Ascending aorta (tissue), 2 donors: Measurements from ENCODE around the gene CD99L2. TPM values are rescaled to one million over a fixed set of nuclear protein-coding genes. Genes with fewer than 3 reads are reported as not detected.

Source experiments
- DNase-seq, 2 donors: peaks; one replicate each; pipeline ENCODE4 v3.0.0-alpha.2; 2019; ENCODE audit warnings: low spot score in 2 of 2
- H3K27ac ChIP-seq, 2 donors: fragments of 200-600 bp; sonication (generic); one replicate each; pipeline ENCODE4 v1.5.1; 2016 to 2017; ENCODE audit warnings: mild to moderate bottlenecking in 1 of 2
- H3K27me3 ChIP-seq: fragments of 200-600 bp; sonication (generic); one replicate; pipeline ENCODE4 v1.5.1; 2017
- H3K36me3 ChIP-seq, 2 donors: fragments of 200-600 bp; sonication (generic); one replicate each; pipeline ENCODE4 v1.5.1; 2016
- H3K4me1 ChIP-seq, 2 donors: fragments of 200-600 bp; sonication (generic); one replicate each; pipeline ENCODE4 v1.5.1; 2016 to 2017; ENCODE audit warnings: mild to moderate bottlenecking in 1 of 2
- H3K4me3 ChIP-seq, 2 donors: fragments of 200-600 bp; sonication (generic); one replicate each; pipeline ENCODE4 v1.5.1; 2016 to 2017; ENCODE audit warnings: mild to moderate bottlenecking in 1 of 2
- H3K9me3 ChIP-seq, 2 donors: fragments of 200-600 bp; sonication (generic); one replicate each; pipeline ENCODE4 v1.5.1; 2016
- intact Hi-C: fragments of 100-400 bp; cut with DNase I; formaldehyde crosslinking; loops from one replicate; pipeline ENCODE4 v1.15.1; 2023
- total RNA-seq: library from RNA; depleted of rRNA; stranded (reverse); fragments of >200 nt; gene quantifications from one replicate; pipeline ENCODE4 v1.1.0, GENCODE V29; 2016
- TF ChIP-seq, protein P1 (sequence below), 3 experiments: fragments of 200-600 bp in 2 of 3; fragments of 450-650 bp in 1 of 3; sonication (generic) in 2 of 3; IDR thresholded peaks; one replicate each; pipeline ENCODE4 v1.5.1; 2016 to 2019; ENCODE audit warnings: antibody characterized with exemption in 3 of 3, mild to moderate bottlenecking in 1 of 3, moderate library complexity in 1 of 3

CD99L2 gene
- total RNA-seq, 1 donor from 2014 or later, result 83.4 TPM

- no peak for DNase-seq
- TF ChIP-seq, protein P1, sequence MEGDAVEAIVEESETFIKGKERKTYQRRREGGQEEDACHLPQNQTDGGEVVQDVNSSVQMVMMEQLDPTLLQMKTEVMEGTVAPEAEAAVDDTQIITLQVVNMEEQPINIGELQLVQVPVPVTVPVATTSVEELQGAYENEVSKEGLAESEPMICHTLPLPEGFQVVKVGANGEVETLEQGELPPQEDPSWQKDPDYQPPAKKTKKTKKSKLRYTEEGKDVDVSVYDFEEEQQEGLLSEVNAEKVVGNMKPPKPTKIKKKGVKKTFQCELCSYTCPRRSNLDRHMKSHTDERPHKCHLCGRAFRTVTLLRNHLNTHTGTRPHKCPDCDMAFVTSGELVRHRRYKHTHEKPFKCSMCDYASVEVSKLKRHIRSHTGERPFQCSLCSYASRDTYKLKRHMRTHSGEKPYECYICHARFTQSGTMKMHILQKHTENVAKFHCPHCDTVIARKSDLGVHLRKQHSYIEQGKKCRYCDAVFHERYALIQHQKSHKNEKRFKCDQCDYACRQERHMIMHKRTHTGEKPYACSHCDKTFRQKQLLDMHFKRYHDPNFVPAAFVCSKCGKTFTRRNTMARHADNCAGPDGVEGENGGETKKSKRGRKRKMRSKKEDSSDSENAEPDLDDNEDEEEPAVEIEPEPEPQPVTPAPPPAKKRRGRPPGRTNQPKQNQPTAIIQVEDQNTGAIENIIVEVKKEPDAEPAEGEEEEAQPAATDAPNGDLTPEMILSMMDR (IDR thresholded peaks at IDR 0.05), result no peak
- intact Hi-C loops, result loop anchor here (2.0 kb wide), 1 partner anchor 209 kb away; the partner anchor contains the start of gene HMGB3
- H3K9me3 ChIP-seq, result no peaks in the 10 kb centered on the region
- no peaks in the 10 kb centered on the region for H3K27me3 ChIP-seq
- H3K36me3 ChIP-seq, result peaks cover 0 to 5% of the 10 kb centered on the region in 2 donors
- no peak overlapping the region for H3K4me3 ChIP-seq
- no peak overlapping the region for H3K27ac ChIP-seq
- no peaks in the 10 kb centered on the region for H3K4me1 ChIP-seq
Observed at GRCh38 chrX:150773634-150774033, 124.8 kb downstream of the CD99L2 start.

GRCh38 chrX:150773117-150773516 is 125.4 kb downstream of the CD99L2 start:
- Histone ChIP-seq H3K27ac (no peak overlapping the region), H3K9me3 (no peaks in the 10 kb centered on the region), H3K36me3 (peaks cover 0 to 9% of the 10 kb centered on the region in 2 donors), H3K4me3 (no peak overlapping the region), H3K27me3 (no peaks in the 10 kb centered on the region), H3K4me1 (no peaks in the 10 kb centered on the region)
- no peak for DNase-seq
- TF ChIP-seq, protein P1 (IDR thresholded peaks at IDR 0.05), result no peak
- intact Hi-C loops, result loop anchor here (2.0 kb wide), 1 partner anchor 210 kb away; the partner anchor contains the start of gene HMGB3

DNA sequence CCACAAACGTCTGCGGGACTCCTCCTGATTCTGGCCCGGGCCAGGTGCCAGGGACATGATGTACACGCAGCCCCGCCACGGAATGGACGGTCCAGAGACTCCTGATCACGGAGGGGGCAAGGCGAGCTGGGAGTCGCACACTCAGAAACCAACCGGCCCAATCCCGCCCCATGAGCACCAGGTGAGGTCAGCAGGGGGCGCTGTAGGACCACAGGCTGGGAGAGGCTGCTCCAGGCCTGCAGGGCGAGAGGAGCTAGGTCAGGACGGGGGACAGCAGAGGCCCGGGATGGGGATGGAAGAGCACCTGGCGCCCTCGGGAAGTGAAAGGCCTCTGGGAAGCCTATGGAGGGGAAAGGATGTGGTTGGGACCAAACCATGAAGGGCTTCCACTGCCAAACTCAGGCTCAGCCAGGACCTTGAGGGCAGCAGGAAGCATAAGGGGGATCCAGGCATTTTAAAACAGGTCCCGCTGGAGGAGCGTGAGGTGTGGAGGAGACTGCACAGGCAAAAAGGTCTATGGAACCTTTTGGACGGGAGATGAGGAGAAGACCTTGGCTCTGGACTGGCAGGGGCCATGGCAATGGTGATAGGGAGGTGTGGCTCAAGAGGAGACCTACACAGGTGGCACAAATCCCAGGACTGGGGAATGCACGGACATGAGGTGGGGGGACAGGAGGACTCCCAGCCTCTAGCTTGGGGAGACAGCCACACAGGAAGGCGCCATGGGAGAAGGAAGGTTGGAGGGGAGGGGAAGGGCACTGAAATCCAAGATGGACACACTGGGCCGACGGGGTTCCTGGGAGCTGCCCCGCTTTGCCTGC is 126.1 kb downstream of the CD99L2 start:
- Histone ChIP-seq H3K36me3 (peaks cover 0 to 9% of the 10 kb centered on the region in 2 donors), H3K4me3 (no peak overlapping the region), H3K4me1 (no peaks in the 10 kb centered on the region), H3K27me3 (no peaks in the 10 kb centered on the region), H3K9me3 (no peaks in the 10 kb centered on the region), H3K27ac (no peak overlapping the region)
- intact Hi-C loops, result loop anchor here (1.0 to 2.0 kb wide), 2 partner anchors 210 to 310 kb away; partner anchors contain the start of gene HMGB3
- TF ChIP-seq, protein P1 (IDR thresholded peaks at IDR 0.05), result peak; percentile 71 to 80 (median 77)
- peak in 1 of 2 donors; percentile 81 for DNase-seq

DNA sequence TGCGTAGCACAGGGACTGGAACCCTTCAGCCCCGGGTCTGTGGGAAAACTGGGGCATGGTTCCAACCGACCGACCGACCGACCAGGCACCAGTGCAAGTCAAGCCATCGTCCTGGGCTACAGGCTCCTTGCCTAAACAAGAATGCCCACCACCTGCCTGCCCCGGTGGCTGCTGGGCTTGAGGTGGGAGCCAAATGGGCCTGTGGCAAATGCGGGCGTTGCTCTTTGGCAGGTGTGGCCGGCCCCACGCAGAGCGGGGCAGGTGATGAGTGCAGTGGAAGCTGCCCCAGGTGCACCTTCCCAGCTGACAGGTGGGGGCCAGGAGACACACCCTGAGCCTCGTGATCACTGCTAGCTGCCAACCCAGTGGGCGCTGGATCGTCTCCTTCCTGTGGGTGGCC is 127.4 kb downstream of the CD99L2 start:
- H3K4me1 ChIP-seq, result no peaks in the 10 kb centered on the region
- TF ChIP-seq, protein P1 (IDR thresholded peaks at IDR 0.05), result no peak
- DNase-seq, result no peak
- no peaks in the 10 kb centered on the region for H3K27me3 ChIP-seq
- H3K9me3 ChIP-seq, result no peaks in the 10 kb centered on the region
- peaks cover 0 to 7% of the 10 kb centered on the region in 2 donors for H3K36me3 ChIP-seq
- intact Hi-C loops, result no loop called here
- H3K4me3 ChIP-seq, result no peak overlapping the region
- H3K27ac ChIP-seq, result no peak overlapping the region

- Histone ChIP-seq H3K4me1 (no peaks in the 10 kb centered on the region), H3K27me3 (no peaks in the 10 kb centered on the region), H3K4me3 (no peak overlapping the region), H3K27ac (no peak overlapping the region), H3K9me3 (no peaks in the 10 kb centered on the region), H3K36me3 (peaks cover 0 to 7% of the 10 kb centered on the region in 2 donors)
- intact Hi-C loops, result no loop called here
- TF ChIP-seq, protein P1 (IDR thresholded peaks at IDR 0.05), result no peak
- DNase-seq, result no peak
Observed at GRCh38 chrX:150770623-150771022, 127.8 kb downstream of the CD99L2 start.
